COLO668 (cell line): ENCODE results near the gene RAB5B.

Experiments
- DNase-seq: peaks from one replicate; lab custom pipeline; 2025; ENCODE audit not compliant: unreplicated experiment; lab: John Stamatoyannopoulos, UW

The RAB5B gene

GRCh38 chr12:55973599-55974307 lies at the start of gene RAB5B:
RAB5B (plus strand) TSS chr12:55974078; CDS start chr12:55986961, 12,883 bp downstream.
- DNase-seq, result peak; percentile 94

GRCh38 chr12:55925371-55925770 lies 48.5 kb upstream of the RAB5B start:
- DNase-seq, result no peak

GRCh38 chr12:55925870-55926737 lies 47.8 kb upstream of the RAB5B start:
- no peak for DNase-seq

- DNase-seq, result peak; percentile 84
Measured at GRCh38 chr12:55926738-55927587, 46.9 kb upstream of the RAB5B start.

- peak; percentile 52 for DNase-seq
Measured at GRCh38 chr12:55927588-55928502, 46.0 kb upstream of the RAB5B start, which contains the start of gene PYM1. PYM1 (minus strand) TSS chr12:55927894; CDS start chr12:55927761, 133 bp downstream.

GRCh38 chr12:55929306-55929791 lies 44.5 kb upstream of the RAB5B start:
- no peak for DNase-seq

- peak; percentile 12 for DNase-seq
Measured at GRCh38 chr12:55930771-55931316, 43.0 kb upstream of the RAB5B start, which contains the start of gene DGKA. DGKA (plus strand) TSS chr12:55931162; CDS start chr12:55936504, 5,342 bp downstream.

- peak; percentile 13 for DNase-seq
Measured at GRCh38 chr12:55931317-55931779, 42.5 kb upstream of the RAB5B start.

GRCh38 chr12:55931780-55932550 lies 41.9 kb upstream of the RAB5B start:
- peak; percentile 13 for DNase-seq

- peak; percentile 6 for DNase-seq
Measured at GRCh38 chr12:55932551-55932910, 41.3 kb upstream of the RAB5B start.

- DNase-seq, result no peak
Measured at GRCh38 chr12:55933169-55933798, 40.6 kb upstream of the RAB5B start.

- no peak for DNase-seq
Measured at GRCh38 chr12:55933799-55934742, 39.8 kb upstream of the RAB5B start.

GRCh38 chr12:55934773-55935172 lies 39.1 kb upstream of the RAB5B start:
- no peak for DNase-seq

GRCh38 chr12:55935738-55936151 lies 38.1 kb upstream of the RAB5B start:
- no peak for DNase-seq

- DNase-seq, result no peak
Measured at GRCh38 chr12:55937981-55938380, 35.9 kb upstream of the RAB5B start.

GRCh38 chr12:55938826-55939501 lies 34.9 kb upstream of the RAB5B start:
- no peak for DNase-seq
